ENCODE results near the gene GAS2. TPM values are rescaled to one million over a fixed set of nuclear protein-coding genes. Genes with fewer than 3 reads are reported as not detected.

Gene GAS2
- polyA plus RNA-seq, 2 donors: 0.43 to 0.46 TPM

- Histone ChIP-seq H3K27ac (ENCODE audit: low read depth in 2 of 2, low read length in 1 of 2) (no peak overlapping the region), H3K4me1 (ENCODE audit: control insufficient read depth in 2 of 2, insufficient read depth in 2 of 2, low read length in 1 of 2) (peaks cover 2 to 3% of the 10 kb centered on the region in 2 donors)
- 65 to 77% methylated on average over 1 of the region's 1 CpG for WGBS, 2 donors
Observed at GRCh38 chr11:22670830-22671229, 4.4 kb downstream of the GAS2 start.

DNA sequence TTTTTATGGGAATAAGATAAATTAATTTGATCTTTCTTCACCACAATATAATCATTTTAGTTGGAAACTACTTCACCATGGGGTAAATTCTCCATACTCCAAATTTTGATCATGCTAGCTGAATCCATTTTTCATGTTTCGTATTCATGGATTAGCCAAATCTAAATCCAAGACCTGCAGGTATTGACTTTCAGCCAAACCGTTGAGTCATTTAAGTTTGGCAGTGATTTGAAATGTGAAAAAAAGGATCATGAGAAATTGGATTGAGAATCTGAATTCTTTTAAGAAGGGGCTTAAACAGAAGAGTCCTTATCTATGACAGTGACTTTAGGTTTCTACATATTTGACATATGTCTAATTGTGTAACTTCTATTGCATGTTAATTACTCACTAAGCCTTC lies 5.3 kb downstream of the GAS2 start:
- no peaks in the 10 kb centered on the region for H3K9me3 ChIP-seq (ENCODE audit: control insufficient read depth in 2 of 2, insufficient read depth in 1 of 2, low read depth in 1 of 2, low read length in 1 of 2)
- peaks cover 0 to 1% of the 10 kb centered on the region in 2 donors for H3K4me1 ChIP-seq (ENCODE audit: control insufficient read depth in 2 of 2, insufficient read depth in 2 of 2, low read length in 1 of 2)
- H3K36me3 ChIP-seq (ENCODE audit: control insufficient read depth in 2 of 2, insufficient read depth in 2 of 2, low read length in 1 of 2): no peaks in the 10 kb centered on the region
- H3K4me3 ChIP-seq (ENCODE audit: low read depth in 1 of 2, low read length in 2 of 2): no peak overlapping the region
- no peak overlapping the region for H3K27ac ChIP-seq (ENCODE audit: low read depth in 2 of 2, low read length in 1 of 2)
- H3K27me3 ChIP-seq (ENCODE audit: control insufficient read depth in 1 of 2, insufficient read depth in 2 of 2, low read length in 2 of 2): peaks cover 0 to 2% of the 10 kb centered on the region in 2 donors
- WGBS, 2 donors: 41 to 45% methylated on average over 2 of the region's 2 CpGs

More at GRCh38 chr11:22670830-22671229, 4.4 kb downstream of the GAS2 start:
- Histone ChIP-seq H3K9me3 (ENCODE audit: control insufficient read depth in 2 of 2, insufficient read depth in 1 of 2, low read depth in 1 of 2, low read length in 1 of 2) (no peaks in the 10 kb centered on the region), H3K27me3 (ENCODE audit: control insufficient read depth in 1 of 2, insufficient read depth in 2 of 2, low read length in 2 of 2) (peaks cover 0 to 4% of the 10 kb centered on the region in 2 donors), H3K36me3 (ENCODE audit: control insufficient read depth in 2 of 2, insufficient read depth in 2 of 2, low read length in 1 of 2) (no peaks in the 10 kb centered on the region), H3K4me3 (ENCODE audit: low read depth in 1 of 2, low read length in 2 of 2) (no peak overlapping the region)

DNA sequence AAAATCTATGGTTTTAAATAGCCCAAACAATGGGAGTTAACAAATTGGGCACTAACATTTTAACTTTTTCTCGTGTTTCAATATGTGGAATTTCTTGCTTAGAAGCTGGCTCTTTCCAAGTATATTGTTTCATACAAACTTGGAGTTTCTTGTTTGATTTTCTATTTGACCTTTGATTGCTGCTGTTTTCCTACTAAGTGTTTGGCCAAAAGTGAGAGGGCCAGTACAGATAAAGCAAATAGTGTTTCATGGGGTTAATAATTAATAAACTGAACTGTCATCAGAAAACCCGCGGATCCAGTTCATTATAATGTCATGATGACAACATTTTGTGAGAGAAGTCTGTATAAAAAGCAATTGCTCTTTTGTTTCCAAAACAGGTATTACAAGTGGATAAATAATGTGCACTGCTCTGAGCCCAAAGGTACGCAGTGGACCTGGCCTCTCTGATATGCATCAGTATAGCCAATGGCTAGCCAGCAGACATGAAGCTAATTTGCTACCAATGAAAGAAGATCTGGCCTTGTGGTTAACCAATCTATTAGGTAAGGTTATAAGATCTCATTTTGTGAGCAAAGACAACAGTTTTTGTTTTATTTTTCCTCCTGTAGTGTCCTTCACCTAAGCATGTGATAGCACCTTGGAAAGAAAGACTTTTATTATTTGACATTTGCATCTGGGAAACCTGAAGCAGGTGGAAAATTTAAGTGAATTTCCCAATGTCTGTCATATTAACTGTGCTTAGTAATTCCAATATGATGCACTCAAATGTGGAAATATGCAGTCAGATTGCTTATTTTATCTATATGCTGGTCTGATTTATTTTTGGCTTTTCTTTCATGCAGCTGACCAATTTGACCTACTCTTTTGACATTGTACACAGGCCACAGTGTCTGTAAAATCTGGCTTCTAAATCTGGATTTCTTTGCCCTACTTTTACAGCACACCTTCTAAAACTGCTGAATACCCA lies 8.3 kb downstream of the GAS2 start:
- H3K4me1 ChIP-seq (ENCODE audit: control insufficient read depth in 2 of 2, insufficient read depth in 2 of 2, low read length in 1 of 2): no peaks in the 10 kb centered on the region
- H3K9me3 ChIP-seq (ENCODE audit: control insufficient read depth in 2 of 2, insufficient read depth in 1 of 2, low read depth in 1 of 2, low read length in 1 of 2): no peaks in the 10 kb centered on the region
- no peaks in the 10 kb centered on the region for H3K36me3 ChIP-seq (ENCODE audit: control insufficient read depth in 2 of 2, insufficient read depth in 2 of 2, low read length in 1 of 2)
- no peaks in the 10 kb centered on the region for H3K27me3 ChIP-seq (ENCODE audit: control insufficient read depth in 1 of 2, insufficient read depth in 2 of 2, low read length in 2 of 2)
- H3K27ac ChIP-seq (ENCODE audit: low read depth in 2 of 2, low read length in 1 of 2): no peak overlapping the region
- H3K4me3 ChIP-seq (ENCODE audit: low read depth in 1 of 2, low read length in 2 of 2): no peak overlapping the region
- 50 to 61% methylated on average over 4 of the region's 4 CpGs for WGBS, 2 donors

DNA sequence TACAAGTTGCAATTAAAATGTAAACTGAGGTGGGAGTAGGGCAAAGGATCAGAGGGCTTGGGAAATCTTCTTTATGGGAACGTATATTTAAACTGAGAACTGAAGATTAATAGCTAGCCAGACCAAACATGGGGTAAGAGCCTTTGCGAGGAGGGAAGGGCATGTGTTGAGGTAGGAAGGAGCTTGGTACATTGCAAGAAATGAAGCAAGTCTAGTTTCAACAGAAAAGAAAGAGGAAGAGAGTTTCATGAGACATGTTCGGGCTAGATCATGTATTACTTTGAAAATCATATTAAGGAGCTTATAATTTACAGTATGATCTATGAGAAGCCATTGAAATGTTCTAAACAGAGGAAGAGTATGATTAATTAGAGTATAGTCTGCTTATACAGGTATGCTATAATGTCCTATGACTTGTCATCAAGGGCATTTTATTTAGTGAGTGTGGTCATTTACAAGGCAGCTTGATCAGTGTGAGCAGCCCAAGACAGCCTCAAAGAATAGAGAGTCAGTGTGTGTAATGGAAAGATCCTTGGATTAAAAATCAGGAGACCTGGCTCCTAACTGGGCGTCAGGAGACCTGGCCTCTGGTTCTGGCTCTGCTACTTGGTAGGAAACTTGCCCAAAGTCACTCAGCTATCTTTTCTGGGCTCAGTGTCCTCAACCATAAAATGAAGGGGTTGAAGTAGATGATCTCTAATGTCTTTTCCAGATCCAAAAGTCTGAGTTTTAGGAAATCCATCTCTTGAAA lies 10.9 kb downstream of the GAS2 start:
- Histone ChIP-seq H3K27ac (ENCODE audit: low read depth in 2 of 2, low read length in 1 of 2) (peak overlapping the region; percentile 16 to 54), H3K4me1 (ENCODE audit: control insufficient read depth in 2 of 2, insufficient read depth in 2 of 2, low read length in 1 of 2) (no peaks in the 10 kb centered on the region), H3K27me3 (ENCODE audit: control insufficient read depth in 1 of 2, insufficient read depth in 2 of 2, low read length in 2 of 2) (no peaks in the 10 kb centered on the region), H3K9me3 (ENCODE audit: control insufficient read depth in 2 of 2, insufficient read depth in 1 of 2, low read depth in 1 of 2, low read length in 1 of 2) (no peaks in the 10 kb centered on the region), H3K4me3 (ENCODE audit: low read depth in 1 of 2, low read length in 2 of 2) (no peak overlapping the region), H3K36me3 (ENCODE audit: control insufficient read depth in 2 of 2, insufficient read depth in 2 of 2, low read length in 1 of 2) (no peaks in the 10 kb centered on the region)
- WGBS, 2 donors: 41 to 50% methylated on average over 4 of the region's 4 CpGs

DNA sequence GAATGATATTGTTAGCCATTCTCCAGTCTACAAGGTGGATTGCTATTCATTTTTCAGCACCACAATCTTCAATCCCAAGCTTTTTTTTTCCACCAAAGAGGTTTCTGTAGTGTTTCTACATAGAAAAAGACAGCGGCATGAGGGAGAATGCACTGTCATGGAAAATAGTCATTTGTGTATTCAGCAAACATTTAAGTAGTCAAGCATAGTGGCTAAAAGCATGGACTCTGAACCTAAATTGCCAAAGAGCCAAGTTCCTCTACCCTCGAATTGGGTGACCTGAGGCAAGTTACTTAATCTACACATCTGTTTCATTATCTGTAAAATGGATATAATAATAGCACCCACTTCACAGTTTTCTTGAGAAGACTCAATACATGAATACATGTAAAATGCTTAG lies 14.2 kb downstream of the GAS2 start:
- no peaks in the 10 kb centered on the region for H3K4me1 ChIP-seq (ENCODE audit: control insufficient read depth in 2 of 2, insufficient read depth in 2 of 2, low read length in 1 of 2)
- H3K27ac ChIP-seq (ENCODE audit: low read depth in 2 of 2, low read length in 1 of 2): no peak overlapping the region
- WGBS, 2 donors: 53 to 56% methylated on average over 2 of the region's 2 CpGs
- no peaks in the 10 kb centered on the region for H3K9me3 ChIP-seq (ENCODE audit: control insufficient read depth in 2 of 2, insufficient read depth in 1 of 2, low read depth in 1 of 2, low read length in 1 of 2)
- H3K36me3 ChIP-seq (ENCODE audit: control insufficient read depth in 2 of 2, insufficient read depth in 2 of 2, low read length in 1 of 2): no peaks in the 10 kb centered on the region
- no peak overlapping the region for H3K4me3 ChIP-seq (ENCODE audit: low read depth in 1 of 2, low read length in 2 of 2)
- H3K27me3 ChIP-seq (ENCODE audit: control insufficient read depth in 1 of 2, insufficient read depth in 2 of 2, low read length in 2 of 2): no peaks in the 10 kb centered on the region

- 78 to 80% methylated on average over 4 of the region's 4 CpGs for WGBS, 2 donors
- H3K27ac ChIP-seq (ENCODE audit: low read depth in 2 of 2, low read length in 1 of 2): no peak overlapping the region
- H3K36me3 ChIP-seq (ENCODE audit: control insufficient read depth in 2 of 2, insufficient read depth in 2 of 2, low read length in 1 of 2): no peaks in the 10 kb centered on the region
- H3K9me3 ChIP-seq (ENCODE audit: control insufficient read depth in 2 of 2, insufficient read depth in 1 of 2, low read depth in 1 of 2, low read length in 1 of 2): no peaks in the 10 kb centered on the region
- H3K4me1 ChIP-seq (ENCODE audit: control insufficient read depth in 2 of 2, insufficient read depth in 2 of 2, low read length in 1 of 2): no peaks in the 10 kb centered on the region
- no peak overlapping the region for H3K4me3 ChIP-seq (ENCODE audit: low read depth in 1 of 2, low read length in 2 of 2)
- H3K27me3 ChIP-seq (ENCODE audit: control insufficient read depth in 1 of 2, insufficient read depth in 2 of 2, low read length in 2 of 2): no peaks in the 10 kb centered on the region
Observed at GRCh38 chr11:22681281-22681812, 14.9 kb downstream of the GAS2 start.

GRCh38 chr11:22684082-22684481 lies 17.7 kb downstream of the GAS2 start:
- Histone ChIP-seq H3K4me1 (ENCODE audit: control insufficient read depth in 2 of 2, insufficient read depth in 2 of 2, low read length in 1 of 2) (no peaks in the 10 kb centered on the region), H3K27me3 (ENCODE audit: control insufficient read depth in 1 of 2, insufficient read depth in 2 of 2, low read length in 2 of 2) (no peaks in the 10 kb centered on the region), H3K36me3 (ENCODE audit: control insufficient read depth in 2 of 2, insufficient read depth in 2 of 2, low read length in 1 of 2) (no peaks in the 10 kb centered on the region), H3K27ac (ENCODE audit: low read depth in 2 of 2, low read length in 1 of 2) (no peak overlapping the region), H3K9me3 (ENCODE audit: control insufficient read depth in 2 of 2, insufficient read depth in 1 of 2, low read depth in 1 of 2, low read length in 1 of 2) (no peaks in the 10 kb centered on the region), H3K4me3 (ENCODE audit: low read depth in 1 of 2, low read length in 2 of 2) (no peak overlapping the region)
- 93 to 96% methylated on average over 2 of the region's 2 CpGs for WGBS, 2 donors

DNA sequence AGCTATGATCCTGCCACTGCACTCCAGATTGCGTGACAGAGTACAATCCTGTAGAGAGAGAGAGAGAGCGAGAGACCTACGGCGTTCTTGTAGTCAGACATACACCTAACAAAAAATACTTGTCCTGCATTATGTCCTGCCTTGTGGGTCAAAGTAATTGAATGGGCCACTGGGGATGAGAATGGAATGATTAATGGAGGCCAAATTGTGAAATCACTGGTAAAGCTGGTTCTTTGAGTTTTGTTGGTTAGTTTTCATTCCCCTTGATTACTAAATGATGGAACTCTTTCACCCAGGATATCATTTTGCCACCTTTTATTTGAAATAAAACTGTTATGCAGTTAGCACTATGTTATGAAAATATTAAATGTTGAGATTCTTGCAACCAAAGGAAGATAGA lies 18.7 kb downstream of the GAS2 start:
- H3K36me3 ChIP-seq (ENCODE audit: control insufficient read depth in 2 of 2, insufficient read depth in 2 of 2, low read length in 1 of 2): no peaks in the 10 kb centered on the region
- no peaks in the 10 kb centered on the region for H3K9me3 ChIP-seq (ENCODE audit: control insufficient read depth in 2 of 2, insufficient read depth in 1 of 2, low read depth in 1 of 2, low read length in 1 of 2)
- H3K27me3 ChIP-seq (ENCODE audit: control insufficient read depth in 1 of 2, insufficient read depth in 2 of 2, low read length in 2 of 2): no peaks in the 10 kb centered on the region
- H3K4me3 ChIP-seq (ENCODE audit: low read depth in 1 of 2, low read length in 2 of 2): no peak overlapping the region
- 84 to 98% methylated on average over 4 of the region's 4 CpGs for WGBS, 2 donors
- H3K27ac ChIP-seq (ENCODE audit: low read depth in 2 of 2, low read length in 1 of 2): no peak overlapping the region
- H3K4me1 ChIP-seq (ENCODE audit: control insufficient read depth in 2 of 2, insufficient read depth in 2 of 2, low read length in 1 of 2): no peaks in the 10 kb centered on the region

DNA sequence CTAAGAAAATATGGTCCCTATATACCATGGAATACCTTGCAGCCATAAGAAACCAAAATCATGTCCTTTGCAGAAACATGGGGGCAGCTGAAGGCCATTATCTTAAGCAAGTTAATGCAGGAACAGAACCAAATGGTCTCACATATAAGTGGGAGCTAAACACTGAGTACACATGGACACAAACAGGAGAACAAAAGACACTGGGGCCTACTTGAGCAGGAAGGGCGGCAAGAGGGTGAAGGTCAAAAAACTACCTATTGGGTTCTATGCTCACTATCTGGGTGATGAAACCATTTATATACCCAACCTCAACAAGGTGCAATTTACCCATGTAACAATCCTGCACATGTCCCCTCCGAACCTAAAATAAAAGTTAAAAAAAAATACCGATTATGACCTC lies 22.5 kb downstream of the GAS2 start:
- Histone ChIP-seq H3K27me3 (ENCODE audit: control insufficient read depth in 1 of 2, insufficient read depth in 2 of 2, low read length in 2 of 2) (no peaks in the 10 kb centered on the region), H3K4me3 (ENCODE audit: low read depth in 1 of 2, low read length in 2 of 2) (no peak overlapping the region), H3K36me3 (ENCODE audit: control insufficient read depth in 2 of 2, insufficient read depth in 2 of 2, low read length in 1 of 2) (no peaks in the 10 kb centered on the region), H3K9me3 (ENCODE audit: control insufficient read depth in 2 of 2, insufficient read depth in 1 of 2, low read depth in 1 of 2, low read length in 1 of 2) (no peaks in the 10 kb centered on the region), H3K4me1 (ENCODE audit: control insufficient read depth in 2 of 2, insufficient read depth in 2 of 2, low read length in 1 of 2) (no peaks in the 10 kb centered on the region), H3K27ac (ENCODE audit: low read depth in 2 of 2, low read length in 1 of 2) (no peak overlapping the region)
- WGBS, 2 donors: 88 to 97% methylated on average over 3 of the region's 3 CpGs

Data from esophagus (tissue), 2 donors.